ENCODE results near the gene SHISA2.

DNA sequence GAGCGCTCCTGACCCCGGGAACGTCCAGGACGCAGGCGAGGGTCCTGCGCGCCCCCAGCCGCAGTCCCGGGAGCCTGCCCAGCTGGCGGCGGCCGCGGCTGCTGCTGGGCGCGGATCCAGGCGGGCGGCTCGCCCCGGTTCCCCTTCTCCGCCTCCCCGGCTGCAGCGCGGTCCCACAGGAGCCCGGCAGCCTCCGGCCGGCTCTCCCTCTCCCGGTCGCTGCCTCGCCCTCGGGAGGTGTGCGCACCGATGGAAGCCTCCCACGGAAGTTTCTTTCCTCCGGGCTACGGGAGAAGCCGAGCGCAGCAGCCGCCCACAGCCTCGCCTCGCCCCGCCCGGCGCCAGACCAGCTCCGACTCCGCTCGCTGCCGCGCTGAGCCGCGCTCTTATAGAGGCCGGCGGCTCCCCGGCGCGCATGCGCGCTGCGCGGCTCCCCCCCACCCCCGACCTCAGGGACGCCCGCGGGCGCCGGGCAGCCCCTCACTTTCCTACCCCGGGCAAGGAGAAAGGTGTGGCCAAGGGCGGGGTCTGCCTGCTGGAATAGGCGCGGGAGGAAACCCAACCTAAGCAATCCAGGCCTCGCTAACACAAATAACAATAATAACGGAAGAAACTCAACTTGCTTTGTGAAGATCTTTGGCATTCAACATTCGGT is at the start of gene SHISA2:
- TF ChIP-seq ZNF138 (CRISPR knock-in tag; conservative IDR thresholded peaks at IDR 0.05), result no peak
- TF ChIP-seq, protein P1, sequence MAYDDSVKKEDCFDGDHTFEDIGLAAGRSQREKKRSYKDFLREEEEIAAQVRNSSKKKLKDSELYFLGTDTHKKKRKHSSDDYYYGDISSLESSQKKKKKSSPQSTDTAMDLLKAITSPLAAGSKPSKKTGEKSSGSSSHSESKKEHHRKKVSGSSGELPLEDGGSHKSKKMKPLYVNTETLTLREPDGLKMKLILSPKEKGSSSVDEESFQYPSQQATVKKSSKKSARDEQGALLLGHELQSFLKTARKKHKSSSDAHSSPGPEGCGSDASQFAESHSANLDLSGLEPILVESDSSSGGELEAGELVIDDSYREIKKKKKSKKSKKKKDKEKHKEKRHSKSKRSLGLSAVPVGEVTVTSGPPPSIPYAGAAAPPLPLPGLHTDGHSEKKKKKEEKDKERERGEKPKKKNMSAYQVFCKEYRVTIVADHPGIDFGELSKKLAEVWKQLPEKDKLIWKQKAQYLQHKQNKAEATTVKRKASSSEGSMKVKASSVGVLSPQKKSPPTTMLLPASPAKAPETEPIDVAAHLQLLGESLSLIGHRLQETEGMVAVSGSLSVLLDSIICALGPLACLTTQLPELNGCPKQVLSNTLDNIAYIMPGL (CRISPR knock-in tag; IDR thresholded peaks at IDR 0.05), result no peak; the same call in 1 of the 2 replicates

Data from WTC11 (cell line).